Heart left ventricle (tissue), 16 donors: ENCODE measurements around the gene MRC2. TPM values are rescaled to one million over a fixed set of nuclear protein-coding genes. Genes with fewer than 3 reads are reported as not detected.

Source experiments
- ATAC-seq, 4 donors: fragments of 200-7000 bp; cut with Tn5 transposase; one replicate each; pipeline ENCODE4 v1.9.1; 2020 to 2022; ENCODE audit warnings: moderate library complexity in 4 of 4, mild to moderate bottlenecking in 3 of 4, moderate number of reproducible peaks in 1 of 4
- DNase-seq, 5 donors: peaks; one replicate each; pipeline ENCODE4 v3.0.0-alpha.2; 2020
- H3K27ac ChIP-seq, 12 donors: fragments of 200-600 bp; sonication (generic) in 4 of 12; one replicate each; pipeline versions ENCODE4 v1.5.0 to v1.8.0; 2016 to 2022; ENCODE audit warnings: mild to moderate bottlenecking in 2 of 12
- H3K27me3 ChIP-seq, 9 donors: fragments of 200-600 bp; sonication (generic) in 2 of 9; one replicate each; pipeline versions ENCODE4 v1.5.1 to v1.8.0; 2016 to 2022; ENCODE audit warnings: mild to moderate bottlenecking in 3 of 9
- H3K36me3 ChIP-seq, 9 donors: fragments of 200-600 bp; sonication (generic) in 2 of 9; one replicate each; pipeline versions ENCODE4 v1.5.0 to v1.8.0; 2018 to 2022; ENCODE audit warnings: mild to moderate bottlenecking in 2 of 9
- H3K4me1 ChIP-seq, 12 donors: fragments of 200-600 bp; sonication (generic) in 4 of 12; one replicate each; pipeline versions ENCODE4 v1.5.0 to v1.8.0; 2016 to 2022; ENCODE audit warnings: mild to moderate bottlenecking in 3 of 12
- H3K4me3 ChIP-seq, 12 donors: fragments of 200-600 bp; sonication (generic) in 4 of 12; one replicate each; pipeline versions ENCODE4 v1.5.0 to v1.8.0; 2017 to 2022; ENCODE audit warnings: mild to moderate bottlenecking in 9 of 12, moderate library complexity in 4 of 12
- H3K9me3 ChIP-seq, 12 donors: fragments of 200-600 bp; sonication (generic) in 4 of 12; one replicate each; pipeline versions ENCODE4 v1.5.0 to v1.8.0; 2016 to 2022; ENCODE audit warnings: mild to moderate bottlenecking in 1 of 12
- CTCF ChIP-seq, 12 donors: fragments of 200-600 bp; sonication (generic) in 4 of 12; IDR thresholded peaks; one replicate each; pipeline versions ENCODE4 v1.5.0 to v1.8.0; 2018 to 2022; ENCODE audit warnings: antibody characterized with exemption in 12 of 12, mild to moderate bottlenecking in 5 of 12
- POLR2A ChIP-seq, 2 donors: fragments of 450-650 bp; IDR thresholded peaks; one replicate each; pipeline ENCODE4 v1.6.1; 2017; ENCODE audit warnings: antibody characterized with exemption in 2 of 2, mild to moderate bottlenecking in 2 of 2, moderate library complexity in 2 of 2
- WGBS, 4 donors: extraction: QIAGEN DNeasy Blood & Tissue Kit in 2 of 4; methylation state at CpG; one replicate each; pipeline versions ENCODE4 v1.1.5 to v1.1.7; 2013 to 2018; 5-methylcytosine and 5-hydroxymethylcytosine counted together
- intact Hi-C, 10 donors: fragments of 100-400 bp; cut with DNase I; formaldehyde crosslinking; loops; one replicate each; pipeline versions ENCODE4 v1.11.1 to v1.14.2; 2022
- polyA plus RNA-seq, 2 donors: library from polyadenylated mRNA; stranded (reverse); fragments of 200-250 nt; gene quantifications; one replicate each; pipeline ENCODE4 v1.2.3, GENCODE V29; 2013
- total RNA-seq, 9 donors: library from RNA; depleted of rRNA in 2 of 9; stranded (reverse); fragments of >200 nt in 2 of 9; fragmentation: NEBNext Ultra II Directional in 3 of 9; extraction: Animal tissue kit (Norgen Biotek cat#: 25700) in 3 of 9; gene quantifications; one replicate each; pipeline versions ENCODE4 v1.1.0 to v1.2.4, GENCODE V29; 2016 to 2023
- donor health status: ischemic (EF 13 %, LVEDD 7.1; RV severe dilation, severe dysfunction).
- donor health status: healthy with polysubstance abuse.
- donor health status: DM: no; HTN: yes; CAD: no.
- donor health status: DM: no; HTN: no; CAD: no.
- donor health status: ischemic (EF 25% LVEDD 6.9; RV normal size, moderate dysfunction).
- donor health status: ischemic (EF 25% LVEDD 5.7; RV mildly dilated, moderate dysfunction).
- donor health status: healthy.
- donor health status: DM: yes; HTN: yes; CAD: no.
- donor health status: ischemic (EF 35%, LVEDD 5.7; RV mildly dilated, moderate dysfunction).
- donor health status: nonischemic (EF 11% LVEDD 7.7; RV severe dilation, severe dysfunction).
- donor health status: DM: yes; HTN: yes; CAD: no.
- donor health status: PGD.
- donor health status: ischemic (EF 29% LVEDD 5.4; RV normal size, mild dysfunction).
- donor health status: nonischemic (EF 23%, LVEDD 6.1; RV moderate dilation, normal function).

The MRC2 gene
- total and polyA plus RNA-seq, 11 donors: 13.1 to 50.8 (median 21.0) TPM

- no peak overlapping the region for H3K4me3 ChIP-seq
- no peak overlapping the region for H3K27ac ChIP-seq
- ATAC-seq (peak in 1 of 4 donors; percentile 29), DNase-seq (no peak)
- no peak for TF ChIP-seq CTCF (IDR thresholded peaks at IDR 0.05)
- TF ChIP-seq POLR2A (IDR thresholded peaks at IDR 0.05): no peak
- peaks cover 0 to 8% (median 0%) of the 10 kb centered on the region in 12 donors for H3K4me1 ChIP-seq
- peaks cover 0 to 58% (median 0%) of the 10 kb centered on the region in 9 donors for H3K36me3 ChIP-seq
- H3K27me3 ChIP-seq: no peaks in the 10 kb centered on the region
- intact Hi-C loops: loop anchor here in 6 of 10 donors (5.0 to 10.0 kb wide), 5 partner anchors 57 to 737 kb away; partner anchors contain the start of genes METTL2A (in 1 of the 6) and TANC2 (in 1 of the 6)
- H3K9me3 ChIP-seq: no peaks in the 10 kb centered on the region
- 72 to 86% (median 74%) methylated on average over 14 to 24 of the region's 24 CpGs for WGBS, 4 donors
Measured at GRCh38 chr17:62670202-62670821, 42.8 kb downstream of the MRC2 start.

- peak in 2 of 4 donors; percentile 17 to 35 for ATAC-seq
- intact Hi-C loops: loop anchor here in 6 of 10 donors (5.0 to 10.0 kb wide), 5 partner anchors 56 to 736 kb away; partner anchors contain the start of genes METTL2A (in 1 of the 6) and TANC2 (in 1 of the 6)
- H3K9me3 ChIP-seq: no peaks in the 10 kb centered on the region
- 39 to 96% (median 54%) methylated on average over 5 to 14 of the region's 14 CpGs for whole genome bisulfite sequencing, 4 donors
- no peak overlapping the region for H3K27ac ChIP-seq
- no peak overlapping the region for H3K4me3 ChIP-seq
- DNase-seq: peak in 1 of 5 donors; percentile 68
- H3K27me3 ChIP-seq: no peaks in the 10 kb centered on the region
- H3K36me3 ChIP-seq: peaks cover 0 to 62% (median 0%) of the 10 kb centered on the region in 9 donors
- H3K4me1 ChIP-seq: peaks cover 0 to 8% (median 0%) of the 10 kb centered on the region in 12 donors
- TF ChIP-seq POLR2A (IDR thresholded peaks at IDR 0.05) (no peak), CTCF (IDR thresholded peaks at IDR 0.05) (no peak)
Measured at GRCh38 chr17:62671553-62671952, 44.1 kb downstream of the MRC2 start.

- Histone ChIP-seq H3K4me3 (no peak overlapping the region), H3K27ac (no peak overlapping the region), H3K9me3 (no peaks in the 10 kb centered on the region), H3K36me3 (peaks cover 0 to 61% (median 0%) of the 10 kb centered on the region in 9 donors), H3K27me3 (no peaks in the 10 kb centered on the region), H3K4me1 (peaks cover 0 to 8% (median 0%) of the 10 kb centered on the region in 12 donors)
- DNase-seq (peak in 1 of 5 donors; percentile 3), ATAC-seq (no peak)
- TF ChIP-seq CTCF (IDR thresholded peaks at IDR 0.05): no peak
- TF ChIP-seq POLR2A (IDR thresholded peaks at IDR 0.05): no peak
- WGBS, 4 donors: 89 to 94% (median 93%) methylated on average over 4 of the region's 4 CpGs
- intact Hi-C loops: loop anchor here in 7 of 10 donors (1.0 to 10.0 kb wide), 7 partner anchors 54 to 734 kb away; partner anchors contain the start of genes METTL2A (in 1 of the 7) and TANC2 (in 1 of the 7)
Measured at GRCh38 chr17:62672957-62673356, 45.5 kb downstream of the MRC2 start.

GRCh38 chr17:62673614-62674362 lies 46.3 kb downstream of the MRC2 start:
- Histone ChIP-seq H3K36me3 (peaks cover 0 to 61% (median 0%) of the 10 kb centered on the region in 9 donors), H3K9me3 (no peaks in the 10 kb centered on the region), H3K27me3 (no peaks in the 10 kb centered on the region), H3K4me3 (no peak overlapping the region), H3K4me1 (peaks cover 0 to 8% (median 0%) of the 10 kb centered on the region in 12 donors), H3K27ac (no peak overlapping the region)
- WGBS, 4 donors: 88 to 95% (median 93%) methylated on average over 20 of the region's 20 CpGs
- peak in 1 of 5 donors; percentile 26 for DNase-seq
- intact Hi-C loops: loop anchor here in 6 of 10 donors (2.0 to 10.0 kb wide), 6 partner anchors 54 to 734 kb away; partner anchors contain the start of genes METTL2A (in 1 of the 6) and TANC2 (in 1 of the 6)
- TF ChIP-seq POLR2A (IDR thresholded peaks at IDR 0.05) (no peak), CTCF (IDR thresholded peaks at IDR 0.05) (no peak)
- ATAC-seq: no peak
